GM21529 (cell line): ENCODE measurements around the gene CDK5R2.

Source experiments
- ATAC-seq: cut with Tn5 transposase; IDR thresholded peaks from one replicate; pipeline ENCODE4 v1.9.1; 2021; ENCODE audit not compliant: unreplicated experiment

Gene CDK5R2

DNA sequence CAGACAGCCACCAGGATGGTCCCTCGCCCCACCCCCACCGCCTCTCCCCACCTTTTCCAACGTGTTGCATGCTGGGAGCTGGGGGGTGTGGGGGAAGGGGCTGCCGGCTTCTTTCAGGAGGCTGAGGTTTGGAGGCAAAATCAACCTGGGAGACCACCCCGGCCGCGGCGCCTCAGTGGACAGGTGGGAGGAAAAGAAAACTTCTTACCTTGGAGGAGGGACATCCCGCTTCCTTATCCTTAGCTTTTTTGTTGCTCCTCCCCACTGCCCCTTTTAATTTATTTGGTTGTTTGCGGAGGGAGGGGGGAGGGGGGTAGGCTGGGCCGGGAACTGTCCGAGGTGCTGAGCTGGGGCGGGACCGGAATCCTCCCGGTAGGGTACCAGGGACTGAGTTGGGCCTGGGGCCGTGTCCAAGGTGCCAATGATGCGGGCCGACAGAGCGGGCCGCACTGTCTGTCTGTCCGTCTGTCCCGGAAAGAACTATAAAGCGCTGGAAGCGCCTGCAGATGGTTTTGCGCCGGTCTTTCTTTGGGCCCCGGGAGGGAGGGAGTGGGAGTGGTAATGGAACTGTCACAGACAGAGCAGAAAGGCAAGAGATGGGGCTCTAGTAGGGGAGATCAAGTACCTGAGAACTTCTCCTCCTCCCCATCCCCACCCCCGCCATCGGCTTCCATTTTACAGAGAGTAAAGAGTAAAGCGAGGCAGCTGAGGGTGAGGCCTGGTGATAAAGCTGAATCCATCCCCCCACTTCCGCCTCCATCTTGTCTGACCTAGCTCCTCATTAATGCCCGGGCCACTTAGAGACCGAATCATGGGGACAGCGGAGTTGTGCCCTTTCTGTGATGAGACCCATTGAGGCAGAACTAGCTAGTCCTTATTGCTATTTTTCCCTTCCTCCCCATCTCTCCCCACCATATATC lies 2.4 kb downstream of the CDK5R2 start:
- no peak for ATAC-seq

DNA sequence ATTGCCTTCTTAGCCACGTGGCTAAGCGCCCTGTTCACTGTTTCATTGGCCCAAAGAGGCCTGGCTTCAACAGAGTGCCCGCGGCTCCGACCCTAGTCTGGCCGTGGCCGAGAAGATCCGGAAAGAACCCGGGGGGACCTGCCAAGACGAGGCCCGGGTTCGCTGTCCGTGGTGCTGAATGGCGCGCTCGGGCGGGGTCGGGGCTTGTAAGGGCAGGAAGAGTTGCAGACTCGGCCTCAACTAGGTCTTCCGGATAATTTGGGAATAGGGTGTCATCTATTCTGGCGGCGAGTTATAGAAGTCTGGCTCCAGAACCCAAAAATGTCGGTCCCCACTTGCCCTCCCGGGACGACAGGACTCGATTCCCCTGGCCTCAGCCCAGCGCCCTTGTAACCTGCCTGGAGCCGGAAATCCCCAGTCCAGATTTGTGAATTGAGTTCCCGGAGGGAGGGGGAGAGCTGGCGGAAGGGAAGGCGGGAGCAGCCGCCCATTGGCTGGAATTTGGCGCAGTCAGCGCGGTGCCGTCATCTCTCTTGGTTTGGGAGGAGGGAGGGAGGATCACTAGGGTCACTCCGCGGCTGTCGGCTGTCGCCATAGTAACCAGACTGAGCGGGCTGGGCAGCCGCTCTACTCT lies 3.5 kb downstream of the CDK5R2 start:
- no peak for ATAC-seq

DNA sequence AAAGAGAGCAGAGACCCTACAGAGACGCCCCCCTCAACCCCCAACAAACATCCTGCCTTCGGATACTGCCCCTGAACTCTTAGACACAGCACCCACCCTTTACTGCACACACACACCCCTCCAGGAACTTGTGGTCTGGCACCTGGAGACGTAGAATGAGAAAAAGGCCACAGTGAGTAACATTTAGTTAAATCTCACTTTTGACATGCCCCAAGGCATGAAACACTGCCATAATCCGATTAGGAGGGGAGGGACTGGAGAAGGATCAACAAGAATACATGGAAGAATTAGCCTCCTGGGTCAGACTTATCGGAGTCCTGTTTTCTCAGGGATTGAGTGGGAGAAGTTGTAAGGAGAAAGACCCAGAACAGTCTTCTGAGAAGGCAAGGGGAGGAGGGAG lies 4.1 kb downstream of the CDK5R2 start:
- no peak for ATAC-seq

DNA sequence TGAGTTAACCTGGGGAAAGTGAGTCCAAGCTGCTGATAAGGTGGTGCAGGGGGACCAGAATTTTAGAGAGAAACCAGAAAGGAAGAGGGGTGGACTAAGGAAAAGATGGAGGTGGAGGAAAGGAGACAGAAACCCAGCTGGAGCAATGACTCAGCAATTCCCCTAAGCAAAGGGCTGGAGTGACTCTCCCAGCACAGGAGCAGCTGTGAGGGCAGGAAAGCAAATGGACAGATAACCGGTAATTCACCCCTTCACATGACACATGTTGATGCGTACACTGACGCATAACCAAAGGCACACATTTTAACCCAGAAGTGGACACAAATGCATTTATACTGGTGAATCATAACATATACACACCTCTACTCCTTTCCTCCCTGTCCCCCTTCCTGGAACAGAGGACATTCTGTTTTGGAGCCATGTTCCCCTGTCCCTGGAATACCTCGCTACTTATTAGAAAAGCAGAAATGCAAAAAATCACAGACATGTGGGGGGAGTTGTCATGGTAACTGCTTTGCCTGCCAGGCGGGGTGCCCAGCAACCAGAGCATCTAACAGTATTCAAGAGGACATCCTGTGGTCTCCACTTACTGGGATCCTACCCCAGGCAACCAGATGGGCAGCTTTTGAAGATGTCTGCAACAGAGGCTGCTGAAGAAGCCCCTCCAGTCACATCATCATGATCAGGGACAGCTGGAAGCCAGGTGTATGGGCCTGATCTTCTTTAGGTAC lies 4.7 kb downstream of the CDK5R2 start:
- no peak for ATAC-seq

DNA sequence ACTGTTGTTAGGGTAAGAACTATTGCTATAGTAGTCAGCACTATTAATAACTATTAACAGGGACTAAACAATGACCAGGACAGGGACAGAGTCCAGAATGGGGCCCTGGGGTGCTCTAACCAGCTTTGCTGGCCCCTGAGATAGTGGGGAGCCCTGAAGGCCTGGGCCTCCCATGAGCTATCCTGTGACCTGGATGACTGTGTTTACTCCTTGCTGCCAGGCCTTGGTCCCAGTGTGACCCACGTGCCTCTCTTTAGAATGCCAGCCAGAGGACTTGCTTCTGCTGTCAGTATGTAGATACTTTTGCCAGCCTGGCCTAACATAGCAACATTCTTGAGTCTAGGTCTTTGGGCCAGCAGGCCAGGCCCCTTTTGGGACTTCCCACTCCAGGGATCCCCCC lies 11.4 kb downstream of the CDK5R2 start:
- no peak for ATAC-seq

DNA sequence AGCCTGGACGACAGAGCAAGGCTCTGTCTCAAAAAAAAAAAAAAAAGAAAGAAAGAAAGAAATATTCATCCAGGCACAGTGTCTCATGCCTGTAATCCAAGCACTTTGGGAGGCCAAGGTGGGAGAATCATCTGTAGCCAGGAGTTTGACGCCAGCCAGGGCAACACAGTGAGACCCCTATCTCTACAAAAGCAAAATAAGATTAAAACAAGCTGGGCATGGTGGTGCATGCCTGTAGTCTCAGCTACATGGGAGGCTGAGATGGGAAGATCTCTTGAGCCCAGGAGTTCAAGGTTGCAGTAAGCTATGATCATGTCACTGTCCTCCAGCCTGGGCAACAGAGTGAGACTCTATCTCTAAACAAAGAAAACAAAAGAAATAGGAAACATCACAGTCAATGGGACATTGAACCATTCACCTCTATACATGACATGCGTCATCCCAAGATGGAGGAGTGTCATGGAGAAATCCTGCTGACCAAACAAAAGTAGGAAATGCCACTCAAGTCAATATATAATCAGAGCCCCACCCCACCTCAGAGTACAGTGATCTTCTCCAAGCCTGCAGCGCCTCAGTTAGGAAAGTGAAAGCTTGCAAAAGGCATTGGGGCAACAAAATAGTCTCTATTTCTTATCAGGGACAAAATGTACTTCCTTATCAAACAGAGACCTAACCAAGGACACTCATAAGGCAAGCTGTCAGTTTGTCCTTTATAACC lies 15.8 kb downstream of the CDK5R2 start:
- ATAC-seq: no peak

DNA sequence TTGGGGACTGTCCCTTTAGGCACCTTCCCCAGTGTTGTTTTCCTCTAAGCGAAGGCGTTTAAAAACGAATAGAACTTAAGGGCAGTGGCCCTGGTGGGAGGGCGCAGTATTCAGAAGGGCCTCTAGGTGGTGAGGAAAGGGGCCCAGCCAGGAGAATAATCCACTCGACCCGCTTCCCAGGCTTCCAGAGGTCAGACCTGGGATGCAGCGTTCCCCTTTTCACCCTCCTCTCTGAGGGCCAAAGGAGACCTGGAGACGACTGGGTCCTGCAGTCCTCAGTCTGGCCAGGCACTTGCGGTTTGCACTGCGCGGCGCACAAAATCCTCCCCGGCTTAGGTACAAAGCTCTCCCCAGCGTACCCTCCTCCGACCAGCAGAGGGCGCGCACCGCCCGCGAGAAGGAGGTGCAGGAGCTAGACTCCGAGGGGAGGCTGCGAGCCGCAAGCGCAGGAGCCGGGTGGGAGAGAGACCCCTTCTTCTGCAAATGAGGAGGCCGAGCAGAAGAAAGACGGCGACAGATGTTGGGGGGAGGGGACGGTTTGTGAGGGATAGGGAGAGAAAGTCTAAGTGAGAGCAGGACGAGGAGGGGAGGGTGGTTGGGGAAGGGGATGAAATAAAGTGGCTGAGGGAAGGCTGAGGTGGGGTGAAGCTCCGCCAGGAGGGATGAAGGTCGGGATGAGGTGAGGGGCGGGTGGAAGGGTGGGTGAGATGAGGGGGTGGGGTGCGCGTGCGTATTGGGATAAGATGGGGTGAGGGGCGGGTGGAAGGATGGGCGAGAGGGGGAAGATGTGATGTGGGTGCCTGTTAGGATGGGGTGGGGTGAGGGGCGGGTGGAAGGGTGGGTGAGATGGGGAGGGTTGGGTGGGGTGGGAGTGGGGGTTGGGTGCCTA lies 20.6 kb downstream of the CDK5R2 start:
- peak; percentile 90 for ATAC-seq

DNA sequence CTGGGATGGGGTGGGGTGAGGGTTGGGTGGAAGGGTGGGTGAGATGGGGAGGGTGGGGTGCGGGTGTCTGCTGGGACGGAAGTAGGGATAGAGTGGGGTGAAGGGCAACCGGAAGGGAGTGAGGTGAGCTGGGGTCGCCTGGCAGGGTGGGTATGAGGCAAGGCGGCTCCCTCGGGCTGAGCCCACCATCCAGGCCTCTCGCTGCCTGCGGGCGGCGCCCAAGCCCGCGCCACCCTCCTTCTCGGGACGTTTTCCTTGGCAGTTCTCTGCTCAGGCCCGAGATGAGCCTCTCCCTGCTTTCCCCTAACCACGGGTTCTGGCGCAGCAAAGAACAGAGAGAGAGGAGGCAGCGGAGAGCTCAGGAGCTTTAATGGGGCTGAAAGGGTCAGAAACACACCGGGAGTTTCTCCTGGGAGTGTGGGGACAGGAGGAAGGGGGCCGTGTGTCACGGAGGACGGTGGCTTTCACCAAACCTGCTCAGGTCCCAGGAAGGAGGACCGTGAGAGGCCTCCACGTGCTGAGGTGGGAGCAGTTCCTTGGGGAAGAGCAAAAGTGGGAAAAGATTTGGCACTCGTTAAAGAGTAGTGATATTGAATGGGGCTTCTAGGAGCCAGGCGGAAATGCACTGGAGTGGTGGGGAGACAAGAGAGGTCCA lies 21.4 kb downstream of the CDK5R2 start:
- ATAC-seq: no peak

DNA sequence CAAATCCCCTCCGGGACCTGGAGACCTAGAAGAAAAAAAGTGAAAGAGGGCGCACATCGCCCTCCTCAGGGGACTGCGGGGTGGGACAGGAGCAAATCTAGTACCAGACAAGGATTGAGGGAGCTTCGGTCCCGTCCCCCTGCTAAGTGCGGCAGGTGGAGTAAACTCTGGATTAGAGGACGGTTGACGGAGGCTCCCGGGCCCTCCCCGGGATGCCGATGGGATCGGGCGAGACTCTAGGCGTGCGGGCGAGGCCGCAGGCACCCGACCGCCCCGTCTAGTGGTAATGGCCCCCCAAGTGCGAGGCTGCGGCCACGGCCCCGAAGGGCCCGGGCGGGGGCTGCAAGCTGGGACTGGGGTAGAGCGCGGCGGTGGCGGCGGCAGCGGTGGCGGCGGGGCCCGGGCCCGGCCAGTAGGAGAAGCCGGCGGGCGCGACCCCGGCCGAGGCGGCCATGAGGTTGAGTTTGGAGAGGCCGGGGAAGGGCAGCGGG lies 22.0 kb downstream of the CDK5R2 start:
- no peak for ATAC-seq

DNA sequence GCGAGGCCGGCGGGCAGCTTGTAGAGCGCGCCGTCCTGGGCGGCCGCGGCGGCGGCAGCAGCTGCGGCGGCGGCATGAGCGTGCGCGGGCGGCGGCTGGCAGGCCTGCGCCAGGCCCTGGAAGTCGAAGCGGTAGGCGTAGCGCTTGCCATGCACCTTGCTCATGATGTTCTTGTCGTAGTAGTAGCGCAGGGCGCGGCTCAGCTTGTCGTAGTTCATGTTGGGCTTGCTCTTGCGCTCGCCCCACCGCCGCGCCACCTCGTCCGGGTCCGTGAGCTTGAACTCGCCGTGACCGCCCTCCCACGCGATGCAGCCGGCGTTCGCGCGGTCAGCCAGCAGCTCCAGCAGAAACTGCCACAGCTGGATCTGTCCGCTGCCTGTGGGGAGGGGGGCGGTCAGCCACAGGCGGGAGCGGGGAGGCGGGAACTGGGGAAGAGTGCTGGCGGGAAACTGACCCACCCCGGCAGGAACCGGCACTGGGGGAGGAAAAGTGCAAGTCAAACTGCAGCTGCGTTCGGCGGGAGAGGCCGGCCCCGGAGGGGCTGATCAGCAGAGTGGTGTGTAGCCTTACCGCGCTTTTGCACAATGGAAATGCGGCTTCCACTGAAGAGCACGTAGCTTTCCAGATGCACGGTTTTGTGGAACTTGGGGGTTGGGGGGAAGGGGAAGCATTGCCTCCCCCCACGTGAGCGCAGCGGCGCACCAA lies 22.6 kb downstream of the CDK5R2 start:
- ATAC-seq: no peak

DNA sequence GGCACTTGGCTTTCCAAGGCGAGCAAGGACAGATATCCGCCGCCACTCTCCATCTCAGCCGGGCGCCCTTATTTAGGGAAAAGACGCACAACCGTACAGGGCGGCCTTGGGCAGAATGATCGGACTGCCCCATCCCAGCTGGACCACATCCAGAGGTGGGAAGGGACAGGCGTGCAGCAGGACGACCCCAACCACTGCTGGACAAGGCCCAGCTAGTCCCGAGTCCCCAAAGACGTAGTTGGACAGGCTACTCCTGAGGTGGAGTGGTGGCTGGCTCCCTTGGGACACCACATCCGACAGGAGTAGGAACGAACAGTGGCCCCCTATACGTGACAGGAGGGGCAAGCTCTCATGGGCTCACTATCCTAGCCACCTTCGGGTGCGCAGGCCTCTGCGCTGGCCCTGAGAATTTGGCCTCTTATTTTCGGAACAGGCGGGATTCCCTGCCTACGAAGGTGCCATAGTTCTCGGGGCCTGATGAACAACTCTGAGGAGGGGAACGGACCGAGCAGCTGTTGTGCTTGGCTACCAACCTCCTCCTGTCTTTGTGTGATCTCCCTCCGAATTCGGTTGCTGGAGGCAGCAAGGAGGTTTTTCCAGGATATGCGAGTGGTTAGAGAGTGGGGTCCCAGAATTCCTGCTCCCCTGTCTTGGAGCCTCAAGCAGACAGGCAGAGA lies 23.3 kb downstream of the CDK5R2 start:
- no peak for ATAC-seq

DNA sequence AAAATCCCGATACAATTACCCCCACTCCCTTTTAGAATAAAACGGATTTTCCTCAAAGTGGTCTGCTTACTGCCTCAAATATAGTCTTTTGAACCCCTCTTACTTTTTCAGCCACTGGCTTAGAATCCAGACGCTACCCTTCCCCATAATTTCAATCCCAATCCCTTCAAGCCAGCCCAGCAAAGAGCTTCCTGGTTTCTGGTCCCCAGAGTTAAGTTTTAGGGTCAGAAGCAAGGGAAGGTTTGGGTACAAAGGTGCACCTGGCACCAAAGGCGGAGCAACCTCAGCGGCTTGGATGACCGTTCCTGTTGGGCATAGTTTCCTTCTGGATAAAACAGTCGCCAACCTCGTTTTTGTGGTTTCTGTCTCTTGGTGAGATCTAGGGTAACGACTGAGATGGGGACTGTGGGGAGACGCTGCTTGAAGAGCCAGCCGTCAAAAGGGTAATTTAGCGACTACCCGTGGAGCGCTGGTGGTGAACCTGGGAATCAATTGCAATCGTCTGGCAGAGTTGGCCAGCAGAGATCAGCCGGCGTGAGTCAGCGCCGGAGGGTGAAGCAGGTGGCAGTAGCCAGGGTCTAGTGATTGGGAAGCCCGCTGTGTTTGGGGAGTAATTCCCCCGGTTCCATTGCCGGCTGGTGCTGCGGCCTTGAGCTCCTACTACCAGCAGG lies 23.9 kb downstream of the CDK5R2 start:
- no peak for ATAC-seq

DNA sequence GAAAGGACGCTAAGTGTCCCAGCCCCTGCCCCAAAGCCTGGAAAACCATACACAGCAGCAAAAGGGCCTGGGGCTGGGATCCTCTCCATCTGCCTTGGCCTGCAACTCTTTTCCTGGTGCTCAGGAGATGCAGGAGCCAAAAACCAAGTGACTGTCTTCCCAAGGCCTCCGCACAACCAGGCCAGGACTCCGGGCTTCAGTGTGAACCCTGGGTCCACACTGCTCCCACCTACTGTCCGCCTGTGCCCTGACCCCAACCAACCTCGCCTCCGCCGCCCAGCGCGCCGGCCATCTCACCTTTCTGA lies 24.4 kb downstream of the CDK5R2 start:
- ATAC-seq: no peak

DNA sequence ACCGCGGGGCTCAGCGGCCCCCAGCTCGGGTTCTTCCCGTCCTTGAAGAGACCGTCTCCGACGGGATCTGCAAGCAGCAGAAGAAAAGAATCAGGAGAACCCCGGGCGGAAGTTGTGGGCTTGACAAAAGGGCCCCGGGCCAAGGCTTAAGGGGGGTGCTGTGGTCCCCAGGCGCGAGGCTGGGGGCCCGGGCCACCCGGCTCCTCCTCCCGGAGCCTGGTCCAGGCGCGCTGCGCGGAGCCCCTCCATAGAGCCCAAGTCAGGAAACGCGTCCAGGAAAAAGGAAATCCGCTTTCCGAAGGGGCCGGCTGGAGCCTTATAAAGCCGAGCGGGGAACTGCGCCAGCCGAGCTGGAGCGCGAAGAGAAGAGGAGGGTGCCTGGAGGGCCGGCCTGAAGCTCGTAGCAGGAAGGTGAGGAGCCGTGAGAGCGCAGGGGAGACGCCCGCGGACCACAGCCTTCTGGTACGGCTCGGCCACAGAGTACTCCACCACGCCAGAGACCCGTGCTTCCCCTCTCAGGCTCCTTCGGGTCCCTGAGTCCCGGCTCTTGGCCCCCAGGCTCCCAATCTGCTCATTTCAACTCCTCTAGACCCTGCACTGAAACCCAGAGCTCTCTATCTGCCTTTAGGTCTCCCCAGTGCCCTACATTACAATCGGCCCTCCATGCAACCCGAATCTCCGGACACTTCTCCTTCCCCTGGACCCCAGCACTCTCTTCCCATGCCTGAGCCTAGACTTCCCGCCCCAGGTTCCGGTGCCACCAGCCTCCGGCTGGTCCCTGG lies 25.0 kb downstream of the CDK5R2 start:
- no peak for ATAC-seq

DNA sequence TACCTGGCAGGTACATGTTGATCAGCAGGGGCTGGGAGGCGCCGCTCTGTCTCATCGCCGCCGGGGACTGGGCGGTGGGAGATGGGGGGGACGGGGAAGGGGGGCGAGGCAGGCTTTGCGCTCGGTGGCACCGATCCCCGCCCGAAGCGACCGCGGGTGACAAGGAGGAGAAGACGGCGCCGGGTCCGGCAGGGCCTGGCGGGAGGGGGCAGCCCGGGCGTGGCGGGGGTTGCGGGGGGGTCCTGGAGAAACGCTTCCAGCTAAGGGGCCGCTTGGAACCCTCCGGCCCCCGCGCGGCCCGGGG lies 25.5 kb downstream of the CDK5R2 start, which contains the start of gene FEV:
FEV (minus strand) TSS at position 164 of the 304 bp plus-strand sequence; CDS start at position 55, 109 bp downstream.
- no peak for ATAC-seq

DNA sequence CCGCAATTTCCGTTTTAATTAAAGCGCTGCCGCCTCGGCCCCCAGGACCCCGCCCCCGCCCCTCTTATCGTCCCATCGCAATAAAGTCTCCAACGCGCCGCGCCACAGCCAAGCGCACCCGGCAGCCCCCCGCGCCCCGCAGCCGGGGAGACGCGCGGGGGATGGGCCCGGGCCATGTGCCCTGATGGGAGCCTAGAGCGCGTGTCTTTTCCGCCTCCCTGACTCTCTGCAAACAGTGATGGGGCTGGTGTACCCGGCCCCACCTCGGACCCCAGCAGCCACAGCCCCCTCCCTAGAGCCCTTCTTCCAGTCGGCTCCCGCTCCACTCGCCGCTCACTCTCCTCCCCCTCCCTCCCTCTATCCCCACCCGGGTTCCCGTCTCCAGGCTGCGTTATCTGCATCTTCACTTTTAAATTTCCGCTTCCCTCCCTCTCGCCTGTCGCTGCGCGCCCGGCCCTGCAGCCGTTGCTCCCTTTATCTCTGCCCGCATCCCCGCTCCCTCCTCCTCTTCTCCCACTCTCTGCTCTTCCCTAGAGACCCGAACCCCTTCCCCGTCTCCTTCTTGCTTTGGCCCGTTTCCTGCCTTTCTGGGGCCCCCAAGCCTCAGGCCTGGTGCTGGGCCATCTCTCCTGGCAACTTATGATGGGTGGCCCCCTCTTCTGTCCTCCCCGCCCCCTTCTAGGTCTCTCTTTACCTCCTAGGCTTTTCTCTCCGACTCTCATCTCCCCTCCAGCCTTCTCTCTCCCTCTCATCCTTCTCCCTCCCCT lies 26.0 kb downstream of the CDK5R2 start:
- ATAC-seq: no peak
